ENCODE results near the gene TBX2. TPM values are rescaled to one million over a fixed set of nuclear protein-coding genes. Genes with fewer than 3 reads are reported as not detected.

The TBX2 gene
- total RNA-seq, 1 donor from 2014 or later: 2.5 TPM

GRCh38 chr17:61454381-61455323, 55.0 kb downstream of the TBX2 start:
- DNase-seq: no peak

DNA sequence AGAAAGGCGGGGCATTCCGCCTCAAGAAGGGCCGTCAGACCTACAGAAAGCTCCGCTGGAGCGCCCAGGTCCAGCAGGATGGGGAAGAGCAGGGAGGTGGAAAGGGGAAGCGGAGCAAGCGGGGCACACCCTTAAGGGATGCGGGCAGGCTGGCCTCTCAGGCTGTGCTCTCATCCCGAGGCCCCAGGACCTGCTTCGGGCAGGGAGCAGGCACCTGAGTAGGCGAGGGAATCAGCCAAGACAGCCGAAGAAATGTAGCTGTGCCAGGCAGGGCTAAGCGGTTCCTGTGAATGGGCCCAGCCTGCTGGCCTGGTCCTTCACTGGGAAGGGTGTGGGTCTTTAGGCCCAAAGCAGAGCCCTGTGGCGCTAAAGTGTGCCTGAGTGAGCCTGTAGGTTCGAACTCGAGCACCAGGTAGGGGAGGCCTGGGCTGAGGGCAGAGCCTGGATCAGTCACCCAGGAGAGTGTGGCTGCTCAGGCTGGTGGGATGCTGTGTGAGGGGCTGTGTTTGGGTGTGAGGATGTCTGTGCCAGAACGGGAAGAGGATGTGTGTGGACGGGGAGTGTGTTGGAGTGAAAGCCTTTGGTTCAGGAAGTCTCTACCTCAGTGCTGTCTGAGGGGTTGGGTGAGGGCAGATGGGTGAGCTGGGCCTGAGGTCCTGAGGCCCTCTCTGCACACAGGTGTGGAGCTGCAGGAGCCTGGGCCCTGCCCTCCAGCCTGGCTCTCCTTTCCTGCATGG, 55.8 kb downstream of the TBX2 start:
- no peak for DNase-seq

- no peak for DNase-seq
Observed at GRCh38 chr17:61456061-61456681, 56.5 kb downstream of the TBX2 start.

GRCh38 chr17:61456688-61457225, 57.1 kb downstream of the TBX2 start:
- DNase-seq: no peak

GRCh38 chr17:61457226-61457983, 57.8 kb downstream of the TBX2 start:
- DNase-seq: no peak

DNA sequence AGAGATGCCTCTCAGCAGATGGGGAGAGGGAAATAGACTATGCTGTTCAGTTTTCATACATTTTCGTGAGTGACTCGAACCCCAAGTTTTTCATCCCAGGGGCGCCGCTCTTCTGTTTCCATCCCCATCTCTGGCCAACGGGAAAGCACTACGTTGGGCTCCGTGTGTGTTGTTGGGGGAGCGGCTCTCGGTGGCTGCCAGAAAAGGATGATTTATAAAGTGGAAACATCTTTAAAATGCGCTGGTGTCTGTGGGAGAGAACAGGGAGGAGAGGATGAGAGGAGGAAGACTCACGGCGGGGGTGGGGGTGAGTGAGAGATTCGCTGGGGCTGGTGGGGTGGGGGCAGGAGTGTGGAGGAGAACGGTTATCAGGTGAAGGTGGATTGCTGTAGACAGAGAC, 58.4 kb downstream of the TBX2 start:
- DNase-seq: no peak

DNA sequence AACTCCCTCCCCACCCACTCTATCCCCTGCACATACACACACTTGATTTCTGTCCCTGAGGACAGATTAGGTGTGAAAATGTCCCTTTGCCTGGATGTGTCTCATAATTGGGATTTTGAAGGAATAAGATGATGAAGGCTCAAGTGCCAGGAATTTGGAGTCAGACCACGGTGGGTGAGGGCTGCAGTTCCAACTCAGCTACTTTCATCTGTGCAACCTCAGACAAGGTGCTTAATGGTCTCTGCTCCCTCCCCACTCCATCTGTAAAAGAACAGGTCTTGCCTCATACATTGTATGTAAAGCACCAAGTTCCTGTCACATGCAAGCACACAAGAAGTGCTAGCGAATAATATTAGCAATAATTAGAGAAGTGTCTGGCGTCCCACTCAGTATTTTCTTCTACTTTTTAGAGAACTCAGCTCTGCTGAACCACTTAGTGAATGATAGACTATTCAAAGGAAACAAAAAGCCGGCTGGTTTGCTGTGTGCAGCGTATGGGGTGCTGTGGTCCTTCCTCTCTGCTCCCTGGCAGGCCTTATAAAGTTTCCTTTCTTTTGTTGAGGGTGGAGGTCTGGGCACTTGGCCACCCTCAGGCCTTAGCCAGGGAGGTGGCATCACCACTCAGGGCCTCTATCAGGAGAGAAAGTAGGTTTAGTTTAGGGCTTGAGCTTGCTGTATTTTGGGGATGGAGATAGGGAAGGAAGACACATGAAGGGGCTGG, 58.9 kb downstream of the TBX2 start:
- no peak for DNase-seq

Other genes starting within 250 kb of the TBX2 start
- 0.69 TPM for gene TBX4, start 52.6 kb downstream of the TBX2 start, total RNA-seq
- gene NACA2, start 191.4 kb downstream of the TBX2 start, total RNA-seq: not detected